HG02623 (cell line): Measurements from ENCODE around the gene MED20.

ENCODE experiments used
- ATAC-seq: cut with Tn5 transposase; IDR thresholded peaks from one replicate; pipeline ENCODE4 v1.9.1; 2021; ENCODE audit warnings: moderate library complexity; ENCODE audit not compliant: unreplicated experiment

MED20 gene

GRCh38 chr6:41859356-41859755 lies 61.6 kb downstream of the MED20 start:
- no peak for ATAC-seq

GRCh38 chr6:41858703-41859102 lies 62.2 kb downstream of the MED20 start:
- no peak for ATAC-seq
